Fibroblast of upper back skin (primary cell): Measurements from ENCODE around the gene ZSCAN5A.
"Not testable (repeated sequence)": the region's sequence is repeated elsewhere in the genome, so short reads cannot be mapped to it uniquely, and the experiment has no call there.

Experiments
- DNase-seq: peaks from one replicate; pipeline ENCODE4 v3.0.0-alpha.2; 2013

Gene ZSCAN5A, protein sequence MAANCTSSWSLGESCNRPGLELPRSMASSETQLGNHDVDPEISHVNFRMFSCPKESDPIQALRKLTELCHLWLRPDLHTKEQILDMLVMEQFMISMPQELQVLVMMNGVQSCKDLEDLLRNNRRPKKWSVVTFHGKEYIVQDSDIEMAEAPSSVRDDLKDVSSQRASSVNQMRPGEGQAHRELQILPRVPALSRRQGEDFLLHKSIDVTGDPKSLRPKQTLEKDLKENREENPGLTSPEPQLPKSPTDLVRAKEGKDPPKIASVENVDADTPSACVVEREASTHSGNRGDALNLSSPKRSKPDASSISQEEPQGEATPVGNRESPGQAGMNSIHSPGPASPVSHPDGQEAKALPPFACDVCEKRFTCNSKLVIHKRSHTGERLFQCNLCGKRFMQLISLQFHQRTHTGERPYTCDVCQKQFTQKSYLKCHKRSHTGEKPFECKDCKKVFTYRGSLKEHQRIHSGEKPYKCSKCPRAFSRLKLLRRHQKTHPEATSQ

DNA sequence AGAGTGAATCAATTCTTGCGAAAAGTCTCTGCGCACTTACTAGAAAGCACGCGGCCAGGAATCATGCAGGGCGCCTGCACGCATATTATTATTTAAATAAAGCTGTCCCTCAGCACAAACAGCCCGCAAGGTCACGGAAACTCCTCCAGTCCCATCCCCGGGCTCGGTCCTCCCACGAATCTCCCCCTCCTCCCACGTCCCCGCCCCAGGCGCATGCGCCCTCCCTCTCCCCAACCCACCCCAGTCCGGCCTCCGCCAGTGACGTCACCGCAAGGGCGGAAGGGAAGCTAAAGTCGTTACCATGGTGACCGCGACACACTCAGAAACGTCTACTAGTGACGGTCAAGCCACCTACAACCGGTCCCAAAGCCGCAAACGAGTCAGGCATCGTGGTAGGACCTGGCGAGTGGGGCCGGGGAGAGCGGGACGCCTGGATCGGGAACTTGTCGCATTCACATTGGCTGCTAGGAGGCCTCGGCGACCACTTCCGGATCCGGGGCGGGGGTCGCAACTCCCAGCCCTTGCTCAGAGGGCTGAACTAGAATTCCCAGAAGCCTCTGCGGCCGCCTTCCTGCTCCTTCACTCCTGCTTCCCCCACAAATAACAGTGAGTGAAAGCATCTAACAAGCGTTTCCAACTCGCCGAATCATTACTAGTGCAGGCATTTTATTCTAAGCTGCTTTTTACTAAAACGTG, at the start of gene ZSCAN5A:
TSS of gene ZSCAN5A (minus strand) at position 459 of the 696 bp plus-strand sequence. CDS start 89,793 bp downstream, outside the sequence.
- peak; percentile 93 for DNase-seq

DNA sequence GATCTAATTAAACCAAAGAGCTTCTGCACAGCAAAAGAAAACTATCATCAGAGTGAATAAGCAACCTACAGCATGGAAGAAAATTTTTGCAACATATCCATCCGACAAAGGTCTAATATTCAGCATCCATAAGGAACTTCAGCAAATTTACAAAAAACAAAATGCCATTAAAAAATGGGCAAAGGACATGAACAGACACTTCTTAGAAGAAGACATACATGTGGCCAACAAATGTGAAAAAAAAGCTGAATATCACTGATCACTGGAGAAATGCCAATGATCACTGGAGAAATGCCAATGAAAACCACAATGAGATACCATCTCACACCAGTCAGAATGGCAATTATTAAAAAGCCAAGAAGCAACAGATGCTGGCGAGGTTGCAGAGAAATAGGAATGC, 46.2 kb upstream of the ZSCAN5A start:
- DNase-seq = no peak

DNA sequence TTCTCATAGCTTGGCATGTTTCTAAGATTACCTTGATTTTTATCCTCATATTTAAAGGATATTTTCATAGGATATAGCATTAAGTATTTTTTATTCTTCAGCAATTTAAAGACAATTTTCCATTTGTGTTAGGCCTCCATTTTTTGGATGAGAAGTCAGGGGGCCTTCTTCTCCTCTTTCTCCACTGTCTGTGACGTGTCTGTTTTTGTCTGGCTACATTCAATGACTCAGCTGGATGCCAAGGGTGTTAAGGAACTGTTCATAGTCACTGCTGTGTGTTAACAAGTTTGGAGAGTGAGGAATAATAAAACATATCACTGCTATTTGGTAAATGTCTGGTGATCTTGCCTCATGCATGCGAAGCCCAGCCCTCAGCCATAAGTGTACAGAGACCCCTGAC, 42.3 kb upstream of the ZSCAN5A start:
- no peak for DNase-seq

DNA sequence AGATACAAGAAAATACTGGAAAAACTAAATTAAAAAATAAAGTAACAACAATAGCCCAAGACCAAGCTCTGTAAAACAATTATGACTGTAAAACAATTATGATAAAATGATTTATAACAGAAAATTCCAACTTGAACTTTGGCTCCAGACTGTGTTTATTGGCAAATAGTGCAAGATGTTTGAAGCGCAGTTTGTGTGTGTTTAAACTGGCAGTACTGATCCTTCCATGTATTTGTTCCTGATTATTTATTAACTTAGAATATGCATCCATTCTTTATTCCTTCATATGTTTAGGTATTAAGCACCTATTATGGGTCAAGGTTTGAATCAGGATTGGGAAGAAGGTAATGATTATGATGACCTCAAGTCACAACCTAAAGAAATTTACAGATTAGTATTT, 40.9 kb upstream of the ZSCAN5A start:
- no peak for DNase-seq

DNA sequence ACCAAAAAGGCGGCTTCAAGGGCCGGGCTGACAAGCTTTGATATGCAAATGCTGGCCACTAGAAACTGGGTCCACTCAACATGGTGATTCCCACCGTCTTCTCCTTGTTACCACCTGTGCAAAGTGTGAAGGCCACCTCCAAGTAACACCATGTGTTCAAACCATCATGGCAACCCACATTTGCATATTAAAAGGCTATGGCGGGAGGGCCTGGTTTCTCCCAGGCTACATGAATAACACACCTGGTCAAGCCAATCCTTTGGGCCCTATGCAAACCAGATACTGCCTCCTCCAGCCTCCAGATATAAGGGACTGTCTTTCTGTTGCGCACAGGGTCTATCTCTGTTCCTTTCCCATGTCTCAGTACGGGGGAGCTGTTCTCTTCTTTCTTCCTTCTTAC, 36.6 kb upstream of the ZSCAN5A start:
- no peak for DNase-seq

DNA sequence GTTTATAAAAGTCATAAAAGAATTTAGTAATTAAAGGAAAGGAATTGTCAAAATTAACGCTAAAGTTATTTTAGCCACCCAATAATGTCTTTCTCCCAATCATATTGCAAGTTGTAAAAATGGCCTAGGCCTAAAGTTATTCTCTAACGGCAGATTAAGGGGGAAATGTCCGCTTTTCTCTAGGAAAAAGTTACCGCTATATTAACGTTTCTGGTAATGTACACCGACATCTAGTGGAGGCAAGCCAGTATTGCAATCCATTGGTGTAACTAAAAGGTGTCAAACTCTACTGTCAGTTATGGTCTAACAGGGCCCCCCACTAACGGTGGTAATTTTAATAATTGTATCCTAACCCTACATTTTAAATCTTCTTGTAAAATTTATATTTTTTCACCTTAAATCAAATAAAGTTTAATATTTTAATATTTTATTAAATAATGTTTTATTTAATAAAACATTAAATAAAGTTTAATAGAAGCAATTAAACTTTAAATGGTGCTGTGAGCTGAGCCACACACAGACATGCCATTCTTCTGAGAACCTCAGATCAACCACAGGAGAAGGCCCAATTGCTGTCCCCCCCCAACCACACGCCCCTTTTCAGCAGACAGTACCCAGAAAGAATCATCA, 35.9 kb upstream of the ZSCAN5A start:
- DNase-seq = peak; percentile 50

DNA sequence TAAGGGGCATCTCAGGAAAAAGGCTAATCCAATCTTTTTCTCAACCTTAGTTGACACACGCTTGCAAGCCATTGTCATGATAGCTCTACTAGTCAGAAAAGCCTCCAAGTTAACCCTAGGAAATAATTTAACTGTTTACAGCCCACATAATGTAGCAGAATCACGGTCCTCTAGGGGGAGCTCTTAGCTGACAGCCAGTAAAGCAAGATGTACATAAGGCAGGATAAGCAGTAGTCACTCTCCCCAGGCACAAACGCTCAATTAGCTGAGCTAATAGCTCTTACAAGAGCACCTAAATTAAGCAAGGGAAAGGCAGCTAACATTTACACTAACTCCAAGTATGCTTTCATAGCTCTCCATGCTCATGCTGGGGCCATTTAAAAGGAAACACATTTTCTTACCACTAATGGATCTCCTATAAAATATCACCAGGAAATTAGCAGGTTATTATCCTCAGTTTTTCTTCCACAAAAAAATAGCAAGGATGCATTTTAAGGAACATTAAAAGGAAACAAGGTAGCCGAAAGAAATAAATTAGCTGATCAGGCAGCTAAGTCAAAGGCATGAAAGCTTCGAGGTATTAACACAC, 33.7 kb upstream of the ZSCAN5A start:
- DNase-seq = no peak

DNA sequence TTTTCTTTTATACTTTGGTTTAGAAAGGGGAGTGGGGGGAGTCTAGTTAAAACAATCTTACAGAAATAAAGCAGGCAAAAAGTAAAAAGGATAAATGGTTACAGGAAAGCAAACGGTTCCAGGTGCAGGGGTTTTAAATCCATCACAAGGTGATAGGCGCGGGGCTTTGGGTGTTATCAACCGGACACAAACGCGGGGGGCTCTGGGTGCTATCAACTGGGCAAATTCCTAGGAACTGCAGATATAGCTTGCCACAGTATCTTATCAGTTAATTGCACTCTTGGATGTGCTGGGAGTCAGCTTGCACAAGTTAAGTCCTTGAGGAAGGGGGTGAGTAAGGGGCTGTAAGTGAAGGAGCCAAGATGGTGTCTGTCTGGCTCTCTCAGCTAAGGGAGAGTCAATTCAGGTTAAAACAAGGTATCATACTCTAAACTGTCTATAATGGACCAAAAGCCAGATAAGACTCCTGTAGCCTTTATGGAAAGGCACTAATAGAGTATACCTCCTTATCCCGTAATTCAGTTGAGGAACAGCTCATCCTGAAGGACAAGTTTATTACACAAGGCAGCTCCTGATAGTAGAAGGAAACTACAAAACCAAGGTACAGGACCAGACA, 32.6 kb upstream of the ZSCAN5A start:
- no peak for DNase-seq

DNA sequence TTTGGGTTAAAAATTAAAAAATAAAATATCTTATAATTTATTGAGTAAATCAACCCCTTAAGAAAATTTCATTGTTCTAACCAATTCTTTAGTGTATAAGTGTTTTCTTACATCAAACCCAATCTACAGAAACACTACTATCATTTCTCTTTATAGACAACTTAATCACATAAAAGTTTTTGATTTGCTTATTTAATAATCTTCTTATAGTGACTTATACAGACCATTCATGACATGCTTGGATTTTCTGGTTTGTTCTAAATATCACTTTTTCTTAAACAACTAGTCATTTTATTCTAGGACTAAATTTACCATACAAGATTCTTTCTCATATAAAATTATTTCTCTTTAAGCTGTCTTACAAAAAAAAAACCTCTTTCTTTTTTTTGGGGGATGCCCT, 27.3 kb upstream of the ZSCAN5A start:
- no peak for DNase-seq

DNA sequence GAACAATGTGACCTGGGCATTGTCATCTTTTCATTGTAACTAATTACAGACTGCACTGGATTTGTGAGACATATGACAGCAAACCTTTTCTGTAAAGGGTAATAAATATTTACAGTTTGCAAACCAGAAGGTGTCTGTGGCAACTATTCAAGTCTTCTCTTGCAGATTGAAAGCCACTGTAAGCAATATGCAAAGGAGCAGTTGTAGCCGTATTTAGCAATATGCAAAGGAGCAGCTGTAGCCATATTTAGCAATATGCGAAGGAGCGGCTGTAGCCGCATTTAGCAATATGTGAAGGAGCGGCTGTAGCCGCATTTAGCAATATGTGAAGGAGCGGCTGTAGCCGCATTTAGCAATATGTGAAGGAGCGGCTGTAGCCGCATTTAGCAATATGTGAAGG, 24.4 kb upstream of the ZSCAN5A start:
- DNase-seq = not testable (repeated sequence)

DNA sequence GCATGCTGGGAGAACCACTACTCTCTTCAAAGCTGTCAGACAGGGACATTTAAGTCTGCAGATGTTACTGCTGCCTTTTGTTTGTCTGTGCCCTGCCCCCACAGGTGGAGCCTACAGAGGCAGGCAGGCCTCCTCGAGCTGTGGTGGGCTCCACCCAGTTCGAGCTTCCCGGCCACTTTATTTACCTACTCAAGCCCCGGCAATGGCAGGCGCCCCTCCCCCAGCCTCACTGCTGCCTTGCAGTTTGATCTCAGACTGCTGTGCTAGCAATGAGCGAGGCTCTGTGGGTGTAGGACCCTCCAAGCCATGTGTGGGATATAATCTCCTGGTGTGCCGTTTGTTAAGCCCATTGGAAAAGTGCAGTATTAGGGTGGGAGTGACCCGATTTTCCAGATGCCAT, 22.4 kb upstream of the ZSCAN5A start:
- DNase-seq = not testable (repeated sequence)

DNA sequence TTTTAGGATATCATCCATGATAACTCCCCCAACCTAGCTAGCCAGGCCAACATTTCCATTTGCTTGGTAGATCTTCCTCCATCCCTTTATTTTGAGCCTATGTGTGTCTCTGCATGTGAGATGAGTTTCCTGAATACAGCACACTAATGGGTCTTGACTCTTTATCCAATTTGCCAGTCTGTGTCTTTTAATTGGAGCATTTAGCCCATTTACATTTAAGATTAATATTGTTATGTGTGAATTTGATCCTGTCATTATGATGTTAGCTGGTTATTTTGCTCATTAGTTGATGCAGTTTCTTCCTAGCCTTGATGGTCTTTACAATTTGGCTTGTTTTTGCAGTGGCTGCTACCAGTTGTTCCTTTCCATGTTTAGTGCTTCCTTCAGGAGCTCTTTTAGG, 20.7 kb upstream of the ZSCAN5A start:
- not testable (repeated sequence) for DNase-seq

DNA sequence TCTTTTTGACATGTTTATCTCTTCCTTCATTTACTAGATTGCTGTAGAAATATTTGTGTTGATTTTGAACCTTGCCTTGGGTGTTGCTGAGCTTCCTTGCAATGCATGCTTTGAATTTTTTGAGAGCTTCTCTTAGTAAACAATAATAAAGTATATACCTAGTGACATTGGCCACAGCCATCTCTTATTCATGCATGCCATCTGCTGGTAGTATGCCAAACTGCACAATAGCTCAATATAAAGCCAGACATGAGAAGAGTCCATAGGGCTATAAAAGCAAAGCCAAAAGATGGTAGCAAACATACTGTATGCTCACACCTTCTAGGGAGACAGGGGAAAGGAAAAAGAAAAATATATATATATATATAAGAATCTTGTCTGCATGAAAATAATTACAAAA, 18.9 kb upstream of the ZSCAN5A start:
- DNase-seq = peak; percentile 37

DNA sequence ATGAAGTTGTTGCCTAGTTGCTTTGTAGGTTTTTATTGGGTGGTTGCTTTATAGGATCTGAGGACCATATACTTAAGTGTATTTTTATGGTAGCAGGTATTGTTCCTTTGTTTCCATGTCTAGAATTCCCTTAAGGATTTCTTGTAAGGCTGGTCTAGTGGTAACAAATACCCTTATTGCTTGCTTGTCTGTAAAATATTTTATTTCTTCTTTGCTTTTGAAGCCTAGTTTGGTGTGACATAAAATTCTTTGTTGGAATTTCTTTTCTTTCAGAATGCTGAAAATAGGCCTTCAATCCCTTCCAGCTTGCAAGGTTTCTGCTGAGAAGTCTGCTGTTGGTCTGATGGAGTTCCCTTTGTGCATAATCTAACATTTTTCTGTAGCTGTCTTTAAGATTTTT, 18.1 kb upstream of the ZSCAN5A start:
- DNase-seq = no peak

DNA sequence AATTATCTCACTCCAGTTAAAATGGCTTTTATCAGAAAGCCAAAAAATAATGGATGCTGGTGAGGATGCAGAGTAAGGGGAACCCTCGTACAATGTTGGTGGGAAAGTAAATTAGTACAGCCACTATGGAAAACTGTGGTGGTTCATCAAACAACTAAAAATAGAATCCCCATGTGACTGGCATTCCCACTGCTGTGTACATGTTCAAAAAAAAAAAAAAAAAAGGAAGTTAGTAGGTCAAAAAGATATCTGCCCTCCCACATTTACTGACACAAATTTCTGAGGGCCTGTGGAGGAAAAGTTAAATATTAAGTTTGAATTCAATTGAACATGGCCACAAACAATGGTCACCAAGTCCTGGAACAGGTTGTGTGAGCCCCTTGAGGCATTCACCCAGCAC, 9.8 kb upstream of the ZSCAN5A start:
- DNase-seq = no peak

DNA sequence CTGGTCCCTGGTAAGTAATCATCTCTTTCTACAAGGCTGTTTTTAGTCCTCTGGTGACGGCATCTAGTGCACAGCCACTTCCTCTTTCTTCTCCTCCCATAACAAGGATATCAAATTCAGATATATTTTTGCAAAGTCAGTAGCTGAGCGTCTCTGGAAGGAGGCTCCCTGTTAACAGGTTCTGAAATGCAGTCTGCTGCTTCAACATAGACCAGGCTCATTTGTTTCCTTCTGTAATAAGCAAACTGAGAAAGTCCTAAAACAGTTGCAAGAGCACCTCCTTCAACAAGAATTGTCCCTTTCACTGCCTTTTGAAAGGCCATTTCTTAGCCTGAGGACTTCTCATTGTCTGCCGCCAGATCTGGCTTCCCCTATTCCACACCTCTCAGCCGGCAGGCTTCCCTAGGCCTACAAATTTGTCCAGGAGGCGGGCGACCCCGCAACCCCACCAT, 7.4 kb upstream of the ZSCAN5A start:
- no peak for DNase-seq

DNA sequence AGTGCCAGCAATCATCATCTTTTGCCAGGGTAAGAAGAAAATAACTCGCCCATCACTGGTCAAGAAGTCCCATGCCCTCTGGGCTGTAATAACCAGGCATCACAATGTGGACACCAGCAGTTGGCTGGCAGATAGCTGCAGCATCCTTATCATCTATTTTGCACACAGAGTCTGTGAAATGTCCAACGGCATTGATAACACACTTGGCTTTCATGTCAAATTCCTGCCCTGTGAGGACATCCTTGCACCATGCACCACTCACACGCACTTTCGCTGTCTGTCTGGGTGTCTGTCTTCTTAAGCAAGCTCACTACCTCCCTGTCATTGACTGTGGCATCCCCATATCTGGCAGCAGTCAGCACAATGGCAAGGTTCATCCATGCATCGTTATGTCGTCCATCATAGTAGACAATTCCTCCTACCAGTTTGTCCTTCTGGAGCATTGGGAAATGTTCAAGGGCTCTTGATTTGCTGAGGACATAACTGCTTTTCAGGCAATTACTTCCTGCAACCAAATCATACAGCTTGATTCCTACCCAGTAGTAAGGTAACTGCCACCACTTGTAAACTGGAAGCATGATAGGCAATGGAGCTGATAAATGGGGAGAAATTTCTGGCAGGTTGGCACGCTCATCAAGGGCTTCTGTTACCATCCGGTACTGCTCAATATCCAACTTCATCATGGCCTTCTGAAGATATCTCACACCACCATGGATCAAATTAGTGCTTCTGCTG, 6.8 kb upstream of the ZSCAN5A start:
- no peak for DNase-seq

DNA sequence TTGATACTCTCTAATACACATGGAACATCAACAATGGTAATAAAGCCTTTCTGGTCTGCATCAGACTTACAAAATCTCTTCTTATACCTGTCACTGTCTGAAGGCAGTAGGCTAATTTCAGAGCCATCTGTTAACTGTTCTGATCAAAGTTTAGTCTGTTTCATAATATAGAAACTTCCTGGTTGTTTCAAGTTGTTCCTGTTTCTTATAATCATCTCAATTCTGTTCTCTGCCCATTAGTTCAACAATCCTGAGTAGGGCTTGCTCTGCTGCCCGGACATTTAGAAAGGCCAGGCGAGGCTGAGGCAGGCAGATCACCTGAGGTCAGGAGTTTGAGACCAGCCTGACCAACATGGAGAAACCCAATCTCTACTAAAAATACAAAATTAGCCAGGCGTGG, 5.4 kb upstream of the ZSCAN5A start:
- DNase-seq = no peak

DNA sequence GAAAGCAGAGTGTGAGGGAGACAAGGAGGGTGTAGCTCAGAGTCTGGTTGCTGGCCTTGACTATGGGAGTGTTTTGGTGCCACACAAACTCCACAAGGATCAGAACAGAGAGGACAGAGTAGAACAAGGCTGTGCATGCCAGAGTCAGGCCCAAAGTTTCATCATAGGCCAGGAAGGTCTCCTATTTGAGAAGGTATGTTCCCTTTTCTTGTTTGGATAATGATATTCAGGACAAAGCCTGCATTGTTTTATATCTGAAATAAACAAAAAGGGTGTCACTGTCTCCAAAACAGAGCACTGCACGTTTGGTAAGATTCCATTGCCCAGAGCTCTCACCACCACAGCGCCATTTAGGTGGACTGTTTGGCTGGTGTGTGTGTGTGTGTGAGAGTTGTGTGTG, 3.1 kb upstream of the ZSCAN5A start:
- DNase-seq = no peak

DNA sequence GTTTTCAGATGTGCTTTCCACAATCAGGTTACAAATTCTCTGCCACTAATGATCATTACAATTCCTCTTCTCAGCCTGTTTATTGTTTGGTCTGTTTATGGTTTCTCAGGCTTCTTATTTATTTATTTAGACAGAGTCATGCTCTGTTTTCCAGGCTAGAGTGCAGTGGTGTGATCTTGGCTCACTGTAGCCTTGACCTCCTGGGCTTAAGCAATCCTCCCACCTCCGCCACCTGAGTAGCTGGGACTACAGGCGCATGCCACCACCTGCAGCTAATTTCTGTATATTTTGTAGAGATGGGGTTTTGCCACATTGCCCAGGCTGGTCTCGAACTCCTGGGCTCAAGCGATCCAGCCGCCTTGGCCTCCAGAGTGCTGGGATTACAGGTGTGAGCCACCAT, 2.1 kb upstream of the ZSCAN5A start:
- DNase-seq = no peak

DNA sequence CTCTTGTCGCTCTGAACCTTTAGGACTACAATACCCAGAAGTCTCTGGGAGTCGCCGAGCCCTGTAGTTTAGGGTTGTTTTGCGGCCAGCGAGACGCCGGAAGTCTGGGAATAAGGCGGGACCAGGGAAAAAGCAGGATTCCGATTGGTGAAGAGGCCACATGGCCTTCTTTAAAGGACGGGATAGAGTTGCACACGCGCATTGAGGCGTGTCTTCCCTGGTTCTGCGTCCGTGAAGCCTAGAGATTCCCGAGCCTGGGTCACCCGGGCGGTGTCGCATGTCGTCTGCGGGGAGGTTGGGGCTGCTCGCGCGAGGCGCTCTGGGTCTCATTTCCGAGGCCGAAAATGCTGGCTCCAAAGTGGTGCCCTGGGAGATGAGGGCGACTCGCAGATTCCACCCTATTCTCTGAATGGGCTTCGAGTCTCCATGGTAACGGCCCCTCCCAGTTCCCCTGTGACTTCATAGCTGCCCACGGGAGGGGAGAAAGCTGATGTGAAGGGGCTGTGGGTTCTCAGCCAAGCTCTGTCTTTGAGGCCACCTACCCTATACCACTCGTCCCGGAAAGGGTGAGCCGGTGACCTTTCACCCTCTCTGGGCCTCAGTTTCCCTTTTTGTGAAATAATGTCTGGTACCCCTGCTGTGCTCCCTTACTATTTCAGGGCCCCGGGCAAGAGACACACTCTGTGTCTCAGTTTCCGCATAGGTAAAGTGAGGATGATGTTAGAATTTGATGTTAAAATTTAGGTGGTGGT, 614 bp upstream of the ZSCAN5A start:
- peak; percentile 98 for DNase-seq
